Esophagus muscularis mucosa (tissue), 4 donors: ENCODE measurements around the gene LSM6. TPM values are rescaled to one million over a fixed set of nuclear protein-coding genes. Genes with fewer than 3 reads are reported as not detected.

Experiments used
- DNase-seq: peaks from one replicate; pipeline ENCODE4 v3.0.0-alpha.2; 2017; ENCODE audit errors: extremely low spot score
- H3K27ac ChIP-seq, 4 donors: fragments of 200-600 bp; sonication (generic); replicated peaks in 1 of 4; 1 replicate in 3 of 4; 2 replicates in 1 of 4; pipeline ENCODE4 v1.5.1; 2016 to 2019; ENCODE audit warnings: mild to moderate bottlenecking in 1 of 4
- H3K27me3 ChIP-seq, 4 donors: fragments of 200-600 bp; sonication (generic); one replicate each; pipeline versions ENCODE4 v1.5.1 to v1.6.0; 2016 to 2019
- H3K36me3 ChIP-seq, 4 donors: fragments of 200-600 bp; sonication (generic); one replicate each; pipeline ENCODE4 v1.5.1; 2016 to 2019
- H3K4me1 ChIP-seq, 4 donors: fragments of 200-600 bp; sonication (generic); one replicate each; pipeline ENCODE4 v1.5.1; 2016 to 2019
- H3K4me3 ChIP-seq, 4 donors: fragments of 200-600 bp; sonication (generic); 1 replicate in 2 of 4; 2 replicates in 2 of 4; pipeline ENCODE4 v1.5.1; 2016 to 2019; ENCODE audit warnings: mild to moderate bottlenecking in 4 of 4, moderate library complexity in 1 of 4
- H3K9me3 ChIP-seq, 4 donors: fragments of 200-600 bp; sonication (generic); 1 replicate in 3 of 4; 2 replicates in 1 of 4; pipeline ENCODE4 v1.5.1; 2016 to 2019
- CTCF ChIP-seq, 3 experiments: fragments of 200-600 bp in 2 of 3; fragments of 450-650 bp in 1 of 3; sonication (generic) in 2 of 3; IDR thresholded peaks; one replicate each; pipeline ENCODE4 v1.5.1; 2017 to 2019; ENCODE audit warnings: antibody characterized with exemption in 3 of 3, mild to moderate bottlenecking in 2 of 3, moderate library complexity in 1 of 3
- EP300 ChIP-seq: sonication (generic); formaldehyde crosslinking; IDR thresholded peaks from one replicate; pipeline ENCODE4 v1.6.1; 2017; ENCODE audit warnings: antibody characterized with exemption
- POLR2A ChIP-seq: fragments of 450-650 bp; IDR thresholded peaks from one replicate; pipeline ENCODE4 v1.6.1; 2017; ENCODE audit warnings: antibody characterized with exemption, moderate library complexity, mild to moderate bottlenecking, low read depth
- POLR2AphosphoS5 ChIP-seq, 2 donors: sonication (generic); formaldehyde crosslinking; IDR thresholded peaks; one replicate each; pipeline ENCODE4 v1.6.1; 2017; ENCODE audit warnings: antibody characterized with exemption in 2 of 2
- WGBS: methylation state at CpG from one replicate; pipeline ENCODE4 v1.1.5; 2018; 5-methylcytosine and 5-hydroxymethylcytosine counted together
- intact Hi-C: fragments of 100-400 bp; cut with DNase I; formaldehyde crosslinking; loops from one replicate; pipeline ENCODE4 v1.15.1; 2023
- total RNA-seq, 4 donors: library from RNA; depleted of rRNA; stranded (reverse); fragments of >200 nt; gene quantifications; one replicate each; pipeline versions ENCODE4 v1.1.0 to v1.2.1, GENCODE V29; 2016

LSM6 gene
- total RNA-seq, 4 donors from 2014 or later = 22.7 to 30.4 (median 24.7) TPM

GRCh38 chr4:146232131-146232722 is 56.7 kb downstream of the LSM6 start:
- peaks cover 0 to 10% (median 4%) of the 10 kb centered on the region in 4 donors for H3K9me3 ChIP-seq
- TF ChIP-seq EP300 = no peak
- TF ChIP-seq POLR2AphosphoS5 (IDR thresholded peaks at IDR 0.05) = no peak
- TF ChIP-seq CTCF (IDR thresholded peaks at IDR 0.05) = no peak
- no peak for TF ChIP-seq POLR2A
- DNase-seq = no peak
- peaks cover 0 to 13% (median 11%) of the 10 kb centered on the region in 4 donors for H3K4me1 ChIP-seq
- H3K27ac ChIP-seq = no peak overlapping the region
- 100% methylated on average over 1 of the region's 1 CpG for WGBS
- intact Hi-C loops = no loop called here
- no peaks in the 10 kb centered on the region for H3K27me3 ChIP-seq
- H3K36me3 ChIP-seq = no peaks in the 10 kb centered on the region
- no peak overlapping the region for H3K4me3 ChIP-seq

DNA sequence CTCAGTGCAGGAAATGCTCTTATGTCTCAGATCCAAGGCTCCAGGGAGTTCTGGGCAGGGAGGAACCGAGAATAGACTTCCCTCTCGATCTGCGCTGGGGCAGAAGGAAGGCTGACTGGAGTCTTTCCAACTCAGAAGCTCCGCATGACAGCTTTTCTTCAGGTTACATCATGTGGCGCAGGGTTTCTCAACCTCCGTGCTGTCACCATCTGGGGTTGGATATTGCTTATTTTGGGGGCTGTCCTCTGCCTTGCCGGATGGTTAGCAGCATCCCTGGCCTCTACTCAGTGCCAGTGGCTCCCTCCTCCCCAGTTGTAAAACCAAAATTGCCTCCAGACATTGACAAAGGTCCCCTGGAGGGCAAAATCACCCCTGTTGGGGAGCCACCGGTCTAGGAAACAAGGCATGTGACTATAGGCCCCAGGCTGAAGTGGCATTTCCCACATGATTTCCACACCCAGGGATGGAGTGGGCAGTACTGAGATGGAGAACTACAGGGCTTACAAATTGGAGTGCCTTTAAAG is 60.2 kb downstream of the LSM6 start:
- Histone ChIP-seq H3K4me3 (no peak overlapping the region), H3K36me3 (no peaks in the 10 kb centered on the region), H3K27me3 (no peaks in the 10 kb centered on the region), H3K27ac (peak overlapping the region in 1 of 4 donors; percentile 46), H3K4me1 (peaks cover 1 to 19% (median 11%) of the 10 kb centered on the region in 4 donors), H3K9me3 (peaks cover 0 to 10% (median 4%) of the 10 kb centered on the region in 4 donors)
- intact Hi-C loops = no loop called here
- 63% methylated on average over 7 of the region's 8 CpGs for WGBS
- TF ChIP-seq EP300 (no peak), CTCF (IDR thresholded peaks at IDR 0.05) (no peak), POLR2A (no peak)
- peak; percentile 83 for DNase-seq

- peaks cover 0 to 10% (median 4%) of the 10 kb centered on the region in 4 donors for H3K9me3 ChIP-seq
- intact Hi-C loops = no loop called here
- WGBS = 62% methylated on average over 5 of the region's 5 CpGs
- H3K36me3 ChIP-seq = no peaks in the 10 kb centered on the region
- no peak for TF ChIP-seq POLR2A
- no peak for TF ChIP-seq POLR2AphosphoS5 (IDR thresholded peaks at IDR 0.05)
- no peak for TF ChIP-seq EP300
- no peak for TF ChIP-seq CTCF (IDR thresholded peaks at IDR 0.05)
- no peak overlapping the region for H3K4me3 ChIP-seq
- peak overlapping the region in 1 of 4 donors; percentile 46 for H3K27ac ChIP-seq
- H3K4me1 ChIP-seq = peaks cover 6 to 23% (median 15%) of the 10 kb centered on the region in 4 donors
- H3K27me3 ChIP-seq = no peaks in the 10 kb centered on the region
- DNase-seq = peak; percentile 86
Measured at GRCh38 chr4:146236216-146236615, 60.7 kb downstream of the LSM6 start.

- Histone ChIP-seq H3K4me1 (peaks cover 15 to 32% (median 23%) of the 10 kb centered on the region in 4 donors), H3K36me3 (no peaks in the 10 kb centered on the region), H3K4me3 (no peak overlapping the region), H3K27me3 (no peaks in the 10 kb centered on the region), H3K9me3 (peaks cover 0 to 4% (median 2%) of the 10 kb centered on the region in 4 donors), H3K27ac (no peak overlapping the region)
- TF ChIP-seq POLR2A = no peak
- no peak for TF ChIP-seq CTCF (IDR thresholded peaks at IDR 0.05)
- TF ChIP-seq EP300 = no peak
- TF ChIP-seq POLR2AphosphoS5 (IDR thresholded peaks at IDR 0.05) = no peak
- DNase-seq = peak; percentile 72
- intact Hi-C loops = no loop called here
- WGBS = 93% methylated on average over 6 of the region's 6 CpGs
Measured at GRCh38 chr4:146237092-146237491, 61.6 kb downstream of the LSM6 start.
